AG04450 (cell line): Measurements from ENCODE around the gene ADGRG6. TPM values are rescaled to one million over a fixed set of nuclear protein-coding genes. Genes with fewer than 3 reads are reported as not detected.

Source experiments
- CTCF ChIA-PET: fragments of 300-600, 350-600 bp; formaldehyde crosslinking; extraction: SDS; loops from one replicate; lab custom pipeline; 2022; ENCODE audit warnings: antibody characterized with exemption, inconsistent platforms; lab: Charles Lee
- POLR2A ChIA-PET: fragments of 350-600 bp; formaldehyde crosslinking; extraction: SDS; loops from one replicate; lab custom pipeline; 2021; ENCODE audit warnings: antibody characterized with exemption, inconsistent platforms; lab: Yijun Ruan, JAX
- DNase-seq: peaks from one replicate; pipeline ENCODE4 v3.0.0-alpha.2; 2011; ENCODE audit warnings: low read depth, low spot score
- H3K27ac ChIP-seq: one replicate; pipeline ENCODE4 v1.5.1; 2012; ENCODE audit warnings: low read depth, low read length, control low read depth
- H3K27me3 ChIP-seq: one replicate; pipeline ENCODE4 v1.6.0; 2012; ENCODE audit warnings: low read length; ENCODE audit not compliant: control insufficient read depth, insufficient read depth
- H3K4me3 ChIP-seq: 2 replicates; pipeline ENCODE4 v1.5.1; 2011; ENCODE audit warnings: mild to moderate bottlenecking, low read depth, low read length, control low read depth
- H3K9me3 ChIP-seq: 2 replicates; pipeline ENCODE4 v1.5.1; 2012; ENCODE audit warnings: low read length; ENCODE audit not compliant: control insufficient read depth, insufficient read depth
- polyA plus RNA-seq: library from polyadenylated mRNA; depleted of rRNA; stranded (reverse); fragments of >200 nt; gene quantifications from 2 replicates; pipeline ENCODE4 v1.2.3, GENCODE V29; 2011
- TF ChIP-seq, protein P1 (sequence below): IDR thresholded peaks from 2 replicates; pipeline ENCODE4 v1.5.1; 2011; ENCODE audit warnings: low read depth, low read length, control low read depth, inconsistent platforms

ADGRG6 gene
- polyA plus RNA-seq, 1 experiment = 16.2 TPM

DNA sequence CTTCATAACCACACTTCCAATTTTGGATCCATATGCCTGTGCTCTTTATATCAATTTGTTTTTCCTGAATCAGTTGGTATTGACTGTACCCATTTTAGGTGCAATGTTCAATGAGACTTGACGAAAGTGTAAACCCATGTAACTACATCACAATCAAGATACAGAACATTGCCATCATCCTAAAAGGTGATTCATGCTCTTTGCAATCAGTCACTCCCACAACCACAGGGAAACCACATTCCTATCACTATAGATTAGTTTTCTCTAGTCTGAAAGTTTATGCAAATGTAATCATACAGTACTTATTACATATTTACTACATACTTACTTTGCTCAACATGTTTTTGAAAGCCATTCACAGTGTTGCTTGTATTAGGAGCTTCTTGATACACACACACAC lies 167.4 kb downstream of the ADGRG6 start:
- POLR2A ChIA-PET = no interaction called here
- CTCF ChIA-PET = no interaction called here

GRCh38 chr6:142470421-142470820 lies 168.6 kb downstream of the ADGRG6 start:
- no peaks in the 10 kb centered on the region for H3K9me3 ChIP-seq
- DNase-seq = no peak
- H3K27ac ChIP-seq = no peak overlapping the region
- no peaks in the 10 kb centered on the region for H3K27me3 ChIP-seq
- POLR2A ChIA-PET = no interaction called here
- no peak overlapping the region for H3K4me3 ChIP-seq
- CTCF ChIA-PET = no interaction called here
- TF ChIP-seq, protein P1, sequence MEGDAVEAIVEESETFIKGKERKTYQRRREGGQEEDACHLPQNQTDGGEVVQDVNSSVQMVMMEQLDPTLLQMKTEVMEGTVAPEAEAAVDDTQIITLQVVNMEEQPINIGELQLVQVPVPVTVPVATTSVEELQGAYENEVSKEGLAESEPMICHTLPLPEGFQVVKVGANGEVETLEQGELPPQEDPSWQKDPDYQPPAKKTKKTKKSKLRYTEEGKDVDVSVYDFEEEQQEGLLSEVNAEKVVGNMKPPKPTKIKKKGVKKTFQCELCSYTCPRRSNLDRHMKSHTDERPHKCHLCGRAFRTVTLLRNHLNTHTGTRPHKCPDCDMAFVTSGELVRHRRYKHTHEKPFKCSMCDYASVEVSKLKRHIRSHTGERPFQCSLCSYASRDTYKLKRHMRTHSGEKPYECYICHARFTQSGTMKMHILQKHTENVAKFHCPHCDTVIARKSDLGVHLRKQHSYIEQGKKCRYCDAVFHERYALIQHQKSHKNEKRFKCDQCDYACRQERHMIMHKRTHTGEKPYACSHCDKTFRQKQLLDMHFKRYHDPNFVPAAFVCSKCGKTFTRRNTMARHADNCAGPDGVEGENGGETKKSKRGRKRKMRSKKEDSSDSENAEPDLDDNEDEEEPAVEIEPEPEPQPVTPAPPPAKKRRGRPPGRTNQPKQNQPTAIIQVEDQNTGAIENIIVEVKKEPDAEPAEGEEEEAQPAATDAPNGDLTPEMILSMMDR = no peak

More for the DNA sequence above, 167.4 kb downstream of the ADGRG6 start:
- DNase-seq = no peak
- H3K9me3 ChIP-seq = no peaks in the 10 kb centered on the region
- no peak overlapping the region for H3K27ac ChIP-seq
- no peaks in the 10 kb centered on the region for H3K27me3 ChIP-seq
- TF ChIP-seq, protein P1 = no peak
- no peak overlapping the region for H3K4me3 ChIP-seq

DNA sequence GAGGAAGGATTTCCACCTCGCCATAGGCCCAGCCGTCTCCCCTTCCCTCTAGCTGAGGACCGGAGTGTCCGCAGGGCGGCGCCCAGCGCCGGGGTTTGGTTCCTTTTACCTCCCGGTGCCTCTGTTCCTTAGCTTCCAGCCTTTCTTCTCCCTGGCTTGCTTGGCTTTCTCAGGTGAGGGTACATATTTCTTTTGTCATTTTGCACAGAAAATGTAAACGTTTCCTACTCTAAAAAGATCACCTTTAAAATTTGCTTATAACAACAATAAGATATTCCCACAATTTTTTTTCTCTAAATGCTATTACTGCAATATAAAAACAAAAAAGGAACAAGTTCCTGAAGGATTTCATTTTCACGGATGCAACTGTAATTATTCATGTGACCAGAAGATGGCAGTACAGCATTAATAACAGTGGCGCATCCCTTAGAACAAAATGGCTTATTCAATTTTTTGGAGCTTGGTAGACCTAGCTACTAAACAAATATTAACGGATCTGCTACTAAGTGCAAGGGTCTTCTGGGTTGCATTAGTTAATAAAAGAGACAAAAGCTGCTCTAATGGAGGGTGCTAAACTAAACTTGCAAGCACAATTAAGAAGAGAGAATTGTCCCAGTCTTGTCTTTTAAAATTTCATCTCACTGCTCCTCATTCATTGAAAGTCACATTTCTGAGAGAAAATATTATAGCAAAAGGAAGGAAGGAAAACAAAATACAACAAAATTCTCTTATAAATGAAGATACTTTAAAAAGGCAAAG lies 172.9 kb downstream of the ADGRG6 start:
- H3K4me3 ChIP-seq = no peak overlapping the region
- H3K27ac ChIP-seq = no peak overlapping the region
- H3K9me3 ChIP-seq = no peaks in the 10 kb centered on the region
- peak; percentile 44 for DNase-seq
- TF ChIP-seq, protein P1 = peak; percentile 59
- POLR2A ChIA-PET = interaction anchor here (1.2 kb wide), 1 partner anchor 953 kb away, joined by 3 read pairs; no protein-coding TSS in a partner anchor
- CTCF ChIA-PET = interaction anchor here (0.6 to 6.3 kb wide), 75 partner anchors 8 to 1129 kb away, joined by 3 to 70 read pairs (median 4); partner anchors contain the start of genes NMBR and VTA1
- no peaks in the 10 kb centered on the region for H3K27me3 ChIP-seq

- Histone ChIP-seq H3K4me3 (no peak overlapping the region), H3K9me3 (no peaks in the 10 kb centered on the region), H3K27me3 (no peaks in the 10 kb centered on the region), H3K27ac (no peak overlapping the region)
- TF ChIP-seq, protein P1 = no peak
- POLR2A ChIA-PET = no interaction called here
- CTCF ChIA-PET = interaction anchor here (2.5 to 6.3 kb wide), 4 partner anchors 93 to 951 kb away, joined by 16 to 70 read pairs (median 28); no protein-coding TSS in a partner anchor
- no peak for DNase-seq
These were observed 174.6 kb downstream of the ADGRG6 start for GRCh38 chr6:142476452-142476851.

DNA sequence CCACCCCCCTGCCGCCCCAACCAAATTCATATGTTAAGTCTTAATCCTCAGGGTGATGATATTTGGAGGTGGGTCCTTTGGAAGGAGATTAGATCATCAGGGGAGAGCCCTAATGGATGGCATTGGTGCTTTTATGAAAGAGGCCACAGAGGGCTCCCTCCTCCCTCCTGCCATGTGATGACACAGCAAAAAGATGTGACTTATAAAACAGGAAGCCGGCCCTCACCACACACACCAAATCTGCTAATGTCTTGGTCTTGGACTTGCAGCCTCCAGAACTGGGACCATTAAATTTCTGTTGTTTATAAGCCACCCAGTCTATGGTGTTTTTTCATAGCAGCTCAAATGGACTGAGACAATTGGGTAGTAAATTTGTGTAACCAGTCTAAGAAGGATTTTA lies 176.3 kb downstream of the ADGRG6 start:
- ChIA-PET POLR2A (no interaction called here), CTCF (interaction anchor here (1.0 to 6.3 kb wide), 3 partner anchors 58 to 950 kb away, joined by 3 to 70 read pairs (median 4); no protein-coding TSS in a partner anchor)
- TF ChIP-seq, protein P1 = no peak
- H3K27me3 ChIP-seq = no peaks in the 10 kb centered on the region
- H3K4me3 ChIP-seq = no peak overlapping the region
- no peaks in the 10 kb centered on the region for H3K9me3 ChIP-seq
- DNase-seq = no peak
- H3K27ac ChIP-seq = no peak overlapping the region
